ENCODE results near the gene APEX2.
"Not testable (repeated sequence)": the region's sequence is repeated elsewhere in the genome, so short reads cannot be mapped to it uniquely, and the experiment has no call there.

APEX2 gene, protein sequence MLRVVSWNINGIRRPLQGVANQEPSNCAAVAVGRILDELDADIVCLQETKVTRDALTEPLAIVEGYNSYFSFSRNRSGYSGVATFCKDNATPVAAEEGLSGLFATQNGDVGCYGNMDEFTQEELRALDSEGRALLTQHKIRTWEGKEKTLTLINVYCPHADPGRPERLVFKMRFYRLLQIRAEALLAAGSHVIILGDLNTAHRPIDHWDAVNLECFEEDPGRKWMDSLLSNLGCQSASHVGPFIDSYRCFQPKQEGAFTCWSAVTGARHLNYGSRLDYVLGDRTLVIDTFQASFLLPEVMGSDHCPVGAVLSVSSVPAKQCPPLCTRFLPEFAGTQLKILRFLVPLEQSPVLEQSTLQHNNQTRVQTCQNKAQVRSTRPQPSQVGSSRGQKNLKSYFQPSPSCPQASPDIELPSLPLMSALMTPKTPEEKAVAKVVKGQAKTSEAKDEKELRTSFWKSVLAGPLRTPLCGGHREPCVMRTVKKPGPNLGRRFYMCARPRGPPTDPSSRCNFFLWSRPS

DNA sequence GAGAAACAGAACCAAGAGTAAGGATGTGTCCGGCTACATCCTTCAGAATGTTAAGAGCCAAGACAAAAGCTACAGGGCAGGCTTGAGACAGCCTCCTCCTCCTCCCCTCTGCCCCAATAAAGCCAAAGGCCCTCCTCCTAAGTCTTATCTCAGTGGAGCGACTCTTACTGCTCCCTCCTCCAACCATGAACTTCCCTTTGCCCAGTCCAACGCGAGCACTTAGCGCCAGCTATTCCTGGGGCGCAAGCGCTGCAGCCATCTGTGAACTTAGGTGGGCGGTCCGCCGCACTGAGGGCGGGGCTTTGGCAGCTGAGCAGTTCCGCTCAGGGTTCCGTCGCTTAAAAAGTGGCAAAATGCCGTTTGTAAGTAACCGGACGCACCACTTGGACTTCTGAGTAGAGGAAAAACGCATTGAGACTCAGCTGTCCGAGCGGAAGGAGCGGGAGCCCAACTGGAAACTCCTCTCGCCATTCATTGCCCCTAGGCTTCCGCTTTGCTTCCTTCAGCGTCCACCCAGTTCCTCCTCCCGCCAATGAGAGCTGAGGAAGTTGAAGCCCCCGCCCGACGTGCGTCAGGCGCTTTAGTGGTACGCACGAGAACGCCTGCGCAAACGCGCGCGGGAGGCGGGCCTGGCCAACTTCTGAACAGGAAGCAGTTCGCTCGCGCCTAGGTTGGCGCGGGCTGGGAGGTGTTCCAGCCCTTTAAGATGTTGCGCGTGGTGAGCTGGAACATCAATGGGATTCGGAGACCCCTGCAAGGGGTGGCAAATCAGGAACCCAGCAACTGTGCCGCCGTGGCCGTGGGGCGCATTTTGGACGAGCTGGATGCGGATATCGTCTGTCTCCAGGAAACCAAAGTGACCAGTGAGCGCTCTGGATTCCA, at the start of gene APEX2:
Gene APEX2 (plus strand): TSS at position 647 of the 882 bp plus-strand sequence. CDS start 60 bp downstream, at position 707.
- peak; percentile 89 for DNase-seq

DNA sequence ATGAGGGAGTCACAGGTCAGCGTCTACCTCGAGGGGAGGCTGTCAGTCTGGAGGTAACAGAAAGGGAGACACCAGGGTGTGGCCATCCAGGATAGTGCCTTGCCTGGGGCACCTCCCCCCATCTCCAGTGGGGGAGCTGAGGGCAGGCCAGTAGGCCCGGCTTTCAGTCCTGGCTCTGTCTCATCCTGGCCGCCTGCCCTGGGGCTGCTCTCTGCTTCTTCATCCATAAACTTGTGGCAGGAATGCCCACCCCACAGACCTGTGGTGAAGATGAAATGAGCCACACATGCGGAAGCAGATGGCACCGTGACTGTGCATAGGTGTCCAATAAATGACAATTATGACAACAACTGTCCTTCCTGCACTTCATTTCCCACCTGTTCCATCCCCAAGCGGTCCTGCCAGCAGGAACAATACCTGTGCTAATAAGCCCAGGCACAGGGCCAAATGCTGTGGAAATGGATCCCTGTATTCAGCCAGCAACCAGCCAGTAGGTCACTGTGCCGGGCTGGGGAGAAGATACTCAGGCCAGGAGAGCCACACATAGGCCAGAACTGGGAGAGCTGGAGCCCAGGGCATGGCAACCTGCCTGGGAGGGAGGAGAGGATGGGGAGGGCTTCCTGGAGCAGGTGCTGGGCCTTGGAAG, 49.3 kb upstream of the APEX2 start:
- DNase-seq: no peak

DNA sequence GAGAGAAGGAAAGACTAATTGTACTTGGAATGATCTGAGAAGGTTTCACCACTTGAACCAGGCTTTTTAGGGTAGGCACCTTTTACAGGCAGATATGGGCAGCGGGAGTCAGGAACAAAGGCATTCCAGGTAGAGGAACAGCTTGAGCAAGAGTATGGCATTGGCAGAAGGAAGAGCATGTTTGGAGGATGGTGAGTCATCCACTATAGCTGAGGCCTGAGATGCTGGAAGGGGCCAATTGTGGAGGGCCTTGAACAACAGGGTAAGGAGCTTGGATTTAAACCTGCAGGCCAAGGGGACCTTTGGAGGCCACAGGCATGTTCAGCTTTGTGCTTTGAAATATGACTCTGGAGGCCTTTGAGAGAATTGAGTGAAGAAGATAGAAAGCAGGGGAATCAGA, 38.4 kb upstream of the APEX2 start:
- DNase-seq: no peak

DNA sequence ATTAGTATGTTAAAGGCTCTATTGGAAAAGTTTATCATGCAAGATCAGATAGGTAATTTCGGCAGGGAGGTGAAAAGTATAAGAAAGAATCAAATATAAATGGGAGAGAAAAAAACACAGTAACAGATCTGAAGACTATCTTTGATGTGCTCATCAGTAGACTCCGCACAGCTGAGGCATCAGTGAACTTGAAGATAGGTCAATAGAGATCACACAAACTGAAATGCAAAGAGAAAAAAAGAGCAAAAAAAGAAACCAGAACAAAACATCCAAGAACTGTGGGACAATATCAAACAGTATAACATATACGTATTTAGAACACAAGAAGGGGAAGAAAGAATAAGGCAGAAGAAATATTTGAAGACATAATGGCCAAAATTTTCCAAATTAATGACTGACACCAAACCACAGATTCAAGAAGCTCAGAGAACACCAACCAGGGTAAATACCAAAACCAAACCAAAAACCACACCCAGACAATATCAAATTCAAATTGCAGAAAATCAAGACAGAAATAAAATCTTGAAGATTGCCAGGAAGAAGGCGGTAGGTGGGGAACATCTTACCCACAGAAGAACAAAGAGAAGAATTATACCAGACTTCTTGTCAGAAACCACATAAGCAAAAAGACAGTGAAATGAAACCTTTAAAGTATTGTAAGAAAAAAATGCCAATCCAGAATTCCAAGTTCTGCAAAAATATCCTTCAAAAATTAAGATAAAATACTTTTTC, 35.2 kb upstream of the APEX2 start:
- DNase-seq: no peak

DNA sequence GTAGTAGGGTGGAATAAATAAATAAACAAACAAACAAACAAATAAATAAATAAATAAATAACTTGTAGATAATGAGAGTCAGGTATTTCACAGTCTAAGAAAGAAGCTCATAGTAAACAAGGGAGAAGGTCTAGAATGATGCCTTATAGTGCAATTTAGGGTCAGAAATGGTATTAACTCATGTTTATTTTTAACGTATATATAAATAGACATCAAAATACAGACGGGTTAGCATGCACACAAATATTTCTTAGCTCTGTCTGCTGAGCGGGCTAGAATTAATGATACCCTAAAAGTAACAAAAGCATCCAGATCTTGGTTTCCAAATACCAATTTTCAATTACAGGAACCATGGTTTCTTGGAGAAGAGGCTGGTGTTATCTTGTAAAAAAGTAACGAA, 22.8 kb upstream of the APEX2 start:
- no peak for DNase-seq

DNA sequence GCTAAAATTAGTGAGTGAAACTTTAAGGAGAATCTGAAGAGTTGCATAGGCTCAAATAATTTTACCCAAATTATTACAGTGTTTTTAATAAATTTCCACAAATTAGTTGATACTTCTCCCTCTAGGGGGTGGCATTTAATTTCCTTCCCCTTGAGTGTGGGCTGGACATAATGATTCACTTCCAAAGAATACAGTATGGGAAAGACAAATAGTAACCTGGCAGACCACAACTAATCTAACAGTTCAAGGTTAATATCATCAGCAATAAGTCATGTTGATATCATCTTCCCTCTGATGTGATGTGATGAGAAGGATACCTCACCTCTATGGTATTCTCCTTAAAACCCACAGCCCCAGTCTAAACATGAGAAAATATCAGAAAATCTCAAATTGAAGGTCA, 21.7 kb upstream of the APEX2 start:
- DNase-seq: no peak

DNA sequence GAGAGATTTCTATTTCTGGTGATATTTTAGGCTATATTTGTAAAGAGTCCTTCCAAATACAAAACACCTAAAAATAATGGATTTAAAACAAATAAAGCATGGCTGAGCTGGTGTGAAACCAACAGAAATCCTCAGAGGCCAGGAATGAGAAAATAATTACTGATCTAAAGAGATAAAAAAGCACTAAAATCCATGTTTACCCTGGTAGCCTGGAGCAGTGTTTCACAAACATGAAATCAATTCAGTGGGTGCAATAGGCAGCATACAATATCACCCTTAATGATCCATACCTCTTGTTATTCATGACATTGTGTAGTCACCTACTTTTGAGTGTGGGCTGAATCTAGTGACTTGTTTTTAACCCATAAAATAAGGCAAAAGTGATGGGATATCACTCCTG, 20.7 kb upstream of the APEX2 start:
- DNase-seq: no peak

DNA sequence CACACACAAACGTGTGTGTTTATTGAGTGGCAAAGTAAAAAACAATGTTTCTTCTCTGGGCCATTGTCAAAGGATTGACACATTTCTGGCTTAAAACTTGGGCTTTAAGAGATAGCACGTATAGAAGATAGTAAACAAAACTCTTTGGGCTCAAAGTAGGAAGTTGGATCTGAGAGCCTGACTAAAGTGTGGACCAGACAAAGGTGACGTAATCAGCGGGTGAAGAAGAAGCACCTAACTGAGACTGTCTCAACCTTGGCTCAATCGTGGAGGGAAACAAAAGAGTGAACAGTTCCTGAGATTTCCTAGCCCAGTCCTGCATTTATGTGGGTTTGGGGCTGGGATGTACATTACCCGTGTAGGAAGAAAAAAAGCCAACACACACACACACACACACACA, 19.8 kb upstream of the APEX2 start:
- no peak for DNase-seq

DNA sequence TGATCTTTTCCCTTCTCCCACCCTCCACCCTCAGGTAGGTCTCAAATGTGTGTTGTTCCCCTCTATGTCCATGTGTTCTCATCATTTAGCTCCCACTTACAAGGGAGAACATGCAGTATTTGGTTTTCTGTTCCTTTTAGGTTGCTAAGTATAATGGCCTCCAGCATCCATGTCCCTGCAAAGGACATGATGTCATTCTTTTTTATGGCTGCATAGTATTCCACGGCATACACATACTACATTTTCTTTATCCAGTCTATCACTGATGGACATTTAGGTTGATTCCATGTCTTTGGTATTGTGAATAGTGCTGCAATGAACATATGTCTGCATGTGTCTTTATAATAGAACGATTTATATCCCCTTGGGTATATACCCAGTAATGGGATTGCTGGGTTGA, 16.9 kb upstream of the APEX2 start:
- DNase-seq: not testable (repeated sequence)

DNA sequence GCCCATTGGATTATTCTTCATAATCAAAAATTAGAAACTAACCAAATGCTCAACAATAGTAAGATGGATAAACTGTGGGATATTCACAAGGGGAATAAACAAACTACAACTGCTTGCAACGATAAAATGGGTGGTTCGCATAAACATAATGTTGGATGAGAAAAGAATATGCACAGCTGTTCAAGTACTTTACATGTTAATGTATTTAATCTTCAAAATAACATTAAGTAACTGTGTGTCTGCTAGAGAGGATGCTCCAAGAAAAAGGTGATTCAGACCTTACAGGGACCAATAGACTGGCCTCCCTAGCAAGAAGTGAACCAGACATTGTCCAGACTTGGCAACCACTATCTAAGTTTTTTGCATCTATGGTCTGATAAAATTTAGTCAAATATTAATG, 8.5 kb upstream of the APEX2 start:
- no peak for DNase-seq

DNA sequence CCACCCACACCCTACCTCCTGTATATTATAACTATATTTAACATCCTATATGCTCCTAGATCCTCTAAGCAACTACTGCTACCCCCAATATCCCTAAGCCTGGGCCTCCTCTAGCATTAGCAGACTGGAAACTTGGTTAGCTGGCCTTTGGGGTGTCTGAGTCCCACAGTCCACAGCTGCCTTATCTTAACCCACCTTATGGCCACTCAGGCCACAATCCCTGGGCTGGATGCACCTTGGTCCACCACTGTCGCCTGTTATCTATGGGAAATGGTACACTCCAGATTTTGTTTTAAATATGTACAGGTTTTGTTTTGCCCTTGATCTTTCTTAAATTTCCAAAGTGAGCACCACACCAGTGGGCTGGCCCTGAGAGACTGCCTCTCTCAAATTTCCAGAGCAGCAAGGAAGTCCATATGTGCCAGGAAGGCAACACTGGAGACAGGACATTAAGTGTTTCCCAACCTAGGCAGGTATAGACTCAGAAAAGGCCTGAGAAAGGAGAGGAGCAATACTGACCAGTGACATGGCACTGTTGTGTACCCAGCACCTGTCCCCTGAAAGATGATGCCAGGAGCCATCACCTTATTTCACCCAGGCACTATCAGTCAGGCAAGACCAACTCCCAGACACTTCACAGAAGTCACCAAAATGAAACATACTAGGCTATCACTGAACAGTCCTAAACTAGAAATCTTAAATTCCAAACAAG, 7.1 kb upstream of the APEX2 start:
- no peak for DNase-seq

DNA sequence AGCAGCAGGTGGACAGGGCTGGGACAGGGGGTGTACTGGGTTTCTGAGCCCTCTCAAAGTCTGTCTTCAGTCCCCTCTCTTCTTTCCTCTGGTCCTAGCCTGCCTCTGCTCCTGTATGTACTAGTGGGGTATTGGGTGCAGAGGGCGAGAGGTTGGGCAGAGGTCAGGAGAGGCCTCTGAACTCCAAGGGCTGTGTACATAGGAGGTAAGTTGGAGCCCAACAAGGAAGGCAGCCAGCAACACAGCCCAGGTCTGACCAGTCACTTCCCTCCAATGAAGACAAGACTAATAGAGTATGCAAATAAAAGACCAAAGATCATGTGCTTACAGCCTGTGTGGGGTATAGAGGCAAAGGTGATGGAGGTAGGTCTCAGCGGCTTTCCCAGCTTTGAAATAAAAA, 6.1 kb upstream of the APEX2 start, which contains the start of gene PFKFB1:
Gene PFKFB1 (minus strand): TSS at position 90 of the 400 bp plus-strand sequence. CDS start 181 bp downstream, outside the sequence.
- DNase-seq: no peak

DNA sequence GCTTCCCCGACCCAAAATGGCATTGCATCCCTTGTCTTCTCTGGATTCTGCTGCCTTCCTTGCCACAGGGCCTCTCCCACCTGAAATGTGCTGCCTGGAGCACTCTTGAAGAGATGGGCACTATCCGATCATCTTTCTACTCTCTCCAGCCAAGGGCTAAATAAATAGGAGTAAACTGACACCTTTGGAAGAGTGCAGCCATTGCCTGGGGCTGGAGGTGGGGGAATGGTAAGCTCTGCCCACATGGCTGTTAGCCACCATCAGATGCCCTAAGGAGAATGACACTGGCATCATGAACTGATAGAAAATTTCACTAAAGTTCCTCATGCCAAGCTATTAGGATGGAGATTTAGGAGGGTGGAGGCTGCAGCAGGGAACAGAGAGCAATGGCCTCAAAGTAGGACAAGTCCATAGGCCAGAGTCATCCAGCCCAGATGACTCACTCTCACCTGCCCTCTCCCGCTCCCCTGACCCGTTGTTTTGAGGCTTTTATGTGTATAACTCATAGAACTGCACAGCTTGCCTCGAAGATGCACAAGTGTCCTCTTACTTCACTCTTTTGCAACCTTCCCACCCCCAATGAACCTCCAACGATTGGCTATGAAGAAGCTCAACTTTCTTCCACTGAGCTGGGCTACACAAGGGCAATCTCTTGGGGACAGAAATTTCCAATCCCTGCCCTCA, 5.4 kb upstream of the APEX2 start:
- no peak for DNase-seq

DNA sequence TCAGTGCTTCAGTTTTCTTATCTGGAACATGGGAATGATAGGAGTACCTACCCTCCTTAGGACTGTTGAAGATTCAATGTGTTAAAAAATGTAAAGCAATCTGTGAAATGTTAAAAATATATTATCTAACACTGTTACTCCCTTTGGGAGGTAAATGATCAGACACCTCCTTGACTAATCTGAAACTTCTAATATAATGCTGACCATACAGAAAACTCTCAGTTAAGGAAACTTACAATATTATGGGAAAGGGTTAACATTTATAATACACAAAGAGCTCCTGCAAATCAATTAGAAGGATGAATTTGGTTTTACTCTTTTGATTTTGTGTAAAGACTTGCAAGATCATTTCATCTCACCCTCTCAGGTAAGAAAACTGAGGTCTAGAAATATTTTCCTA, 4.5 kb upstream of the APEX2 start:
- no peak for DNase-seq

DNA sequence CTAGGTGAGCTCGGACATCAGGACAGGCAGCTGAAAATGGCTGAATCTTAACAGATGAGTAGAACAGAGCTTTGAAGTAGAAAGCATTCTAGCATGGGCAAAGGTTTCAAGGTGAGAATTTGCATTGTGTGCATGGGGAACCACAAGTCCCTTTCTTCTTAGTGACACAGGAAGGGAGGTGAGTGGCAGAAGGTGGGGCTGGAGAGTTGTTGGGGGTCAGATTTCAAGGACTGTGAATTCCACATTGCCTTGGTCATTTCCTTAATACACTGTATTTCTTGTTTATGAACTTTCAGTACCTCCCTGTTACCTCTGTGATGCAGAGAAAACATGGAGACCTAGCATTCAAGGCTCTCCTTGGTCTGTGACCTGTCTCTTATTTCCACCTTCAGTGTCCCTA, 4.1 kb downstream of the APEX2 start:
- no peak for DNase-seq

DNA sequence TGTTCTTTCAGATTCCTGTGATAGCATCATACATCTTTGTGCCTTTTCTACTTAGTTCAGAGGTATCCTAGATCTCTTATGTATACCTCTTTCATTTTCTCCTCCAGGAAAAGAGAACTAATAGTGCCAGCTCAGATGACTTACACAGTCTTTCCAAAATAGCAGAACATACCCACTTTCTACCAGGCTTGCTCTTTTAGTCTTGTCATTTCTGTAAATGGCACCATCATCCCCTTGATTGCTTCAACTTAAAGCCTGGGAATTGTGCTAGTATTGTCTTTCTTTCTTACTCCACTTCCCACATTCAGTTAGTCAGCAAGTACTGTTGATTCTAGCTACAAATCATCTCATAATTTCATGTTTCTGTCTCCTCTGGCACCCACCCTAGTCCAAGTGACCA, 5.1 kb downstream of the APEX2 start:
- DNase-seq: no peak

DNA sequence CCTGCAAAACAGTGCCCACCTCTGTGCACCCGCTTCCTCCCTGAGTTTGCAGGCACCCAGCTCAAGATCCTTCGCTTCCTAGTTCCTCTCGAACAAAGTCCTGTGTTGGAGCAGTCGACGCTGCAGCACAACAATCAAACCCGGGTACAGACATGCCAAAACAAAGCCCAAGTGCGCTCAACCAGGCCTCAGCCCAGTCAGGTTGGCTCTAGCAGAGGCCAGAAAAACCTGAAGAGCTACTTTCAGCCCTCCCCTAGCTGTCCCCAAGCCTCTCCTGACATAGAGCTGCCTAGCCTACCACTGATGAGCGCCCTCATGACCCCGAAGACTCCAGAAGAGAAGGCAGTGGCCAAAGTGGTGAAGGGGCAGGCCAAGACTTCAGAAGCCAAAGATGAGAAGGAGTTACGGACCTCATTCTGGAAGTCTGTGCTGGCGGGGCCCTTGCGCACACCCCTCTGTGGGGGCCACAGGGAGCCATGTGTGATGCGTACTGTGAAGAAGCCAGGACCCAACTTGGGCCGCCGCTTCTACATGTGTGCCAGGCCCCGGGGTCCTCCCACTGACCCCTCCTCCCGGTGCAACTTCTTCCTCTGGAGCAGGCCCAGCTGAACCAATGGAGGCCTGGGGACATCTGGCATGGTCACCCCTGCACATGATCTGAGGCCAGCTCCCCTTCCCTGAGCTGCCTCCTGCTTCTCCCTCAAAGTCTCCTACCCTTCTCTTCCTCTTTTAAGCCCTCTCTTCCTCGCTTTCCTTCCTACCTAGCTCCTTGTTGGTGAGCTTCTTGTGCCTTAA, 6.9 kb downstream of the APEX2 start:
- no peak for DNase-seq

DNA sequence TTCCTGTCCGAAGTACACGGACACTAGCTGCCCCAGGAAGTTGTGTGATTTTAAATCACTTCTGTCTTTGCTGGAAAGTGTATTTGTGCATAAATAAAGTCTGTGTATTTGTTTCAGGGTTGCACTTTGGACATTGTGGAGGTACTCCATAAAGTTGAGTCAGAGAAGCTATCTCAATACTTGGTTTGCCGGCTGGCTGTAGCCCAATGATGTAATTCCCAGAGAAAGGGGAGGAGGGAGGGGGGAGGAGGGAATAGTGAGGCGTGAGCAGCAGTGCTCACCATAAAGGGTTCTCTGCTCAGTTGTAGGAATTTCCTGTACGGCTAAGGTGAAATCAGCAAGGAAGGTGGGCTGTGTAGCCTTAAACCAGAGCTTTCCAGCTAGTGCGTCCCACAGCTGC, 7.5 kb downstream of the APEX2 start:
- no peak for DNase-seq

DNA sequence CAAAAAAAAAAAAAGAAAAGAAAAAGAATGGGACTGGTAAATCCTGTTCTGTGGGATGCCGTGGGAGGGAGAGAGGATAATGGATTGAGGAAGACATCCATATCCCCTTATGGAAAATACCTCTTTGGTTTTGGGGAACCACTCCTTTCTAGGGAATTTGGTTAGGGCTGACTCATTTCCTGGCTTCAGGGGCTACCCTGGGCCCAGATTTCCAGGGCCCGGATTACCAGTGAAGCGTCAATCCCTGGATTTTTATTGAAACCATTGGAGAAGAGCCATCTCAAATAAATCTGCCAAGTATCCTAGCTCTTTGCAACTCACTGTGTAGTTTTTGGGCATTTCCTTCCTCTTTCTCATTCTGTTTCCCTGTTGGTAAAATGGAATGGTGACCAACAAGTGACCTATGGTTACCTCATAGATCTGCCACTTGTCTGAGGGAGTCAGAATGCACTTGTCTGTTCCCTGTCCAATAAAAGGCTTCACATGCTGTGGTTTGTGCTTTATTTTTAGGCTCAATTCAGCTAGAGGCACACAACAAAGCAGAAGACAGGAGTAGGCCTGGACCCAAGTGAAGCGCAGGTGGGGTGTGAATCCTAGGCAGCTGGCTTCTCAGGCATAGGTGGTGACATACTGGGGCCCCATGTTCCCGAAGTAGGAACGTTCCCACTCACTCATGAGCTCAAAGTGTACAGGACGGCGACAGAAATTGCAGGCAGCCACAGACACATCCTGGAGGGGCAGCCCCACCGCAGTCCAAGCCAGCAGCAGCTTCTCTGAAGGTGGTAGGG, 8.6 kb downstream of the APEX2 start:
- no peak for DNase-seq

DNA sequence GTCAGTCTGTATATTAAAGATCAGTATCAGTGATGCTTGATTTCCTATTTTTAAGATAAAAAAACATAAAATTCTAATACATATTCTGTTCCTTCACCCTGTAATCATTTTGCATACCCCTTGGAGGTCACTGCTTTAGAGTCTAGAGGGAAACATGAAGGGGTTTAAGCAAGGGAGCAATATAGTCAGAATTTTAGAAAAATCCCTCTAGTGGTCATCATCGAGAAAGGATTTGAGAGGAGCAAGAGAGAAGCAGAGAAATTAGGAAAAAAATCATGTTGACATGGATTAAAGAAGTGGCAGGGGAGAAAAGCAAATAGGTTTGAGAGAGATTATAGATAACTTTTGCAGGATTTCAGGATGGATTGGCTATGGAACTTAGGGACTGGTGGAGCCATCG, 11.1 kb downstream of the APEX2 start:
- DNase-seq: no peak
